ENCODE data around the gene MIP. TPM values are rescaled to one million over a fixed set of nuclear protein-coding genes. Genes with fewer than 3 reads are reported as not detected.

Gene MIP
- not detected in 2 replicates for total RNA-seq

DNA sequence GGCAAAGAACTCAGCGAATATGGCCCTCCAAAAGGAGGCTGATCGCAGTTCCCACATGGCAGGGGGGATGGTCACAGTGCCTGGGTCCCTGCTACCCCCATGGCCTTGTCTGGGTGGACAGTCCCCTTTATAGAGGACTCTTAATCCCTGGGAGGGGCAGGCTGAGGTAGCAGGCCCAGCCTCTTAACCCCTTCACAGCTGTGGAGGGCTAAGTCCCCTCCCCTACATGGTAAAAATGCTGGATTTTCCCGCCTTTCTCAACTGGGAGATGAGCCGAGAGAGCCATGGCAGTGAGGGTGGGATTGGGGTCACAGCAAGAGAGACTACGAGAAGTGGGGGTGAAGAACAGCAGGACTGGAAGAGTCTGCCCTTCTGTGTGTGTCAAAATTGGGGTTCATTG is at the start of gene MIP:
TSS of gene MIP (minus strand) at position 101 of the 400 bp plus-strand sequence. CDS start at position 57, 44 bp downstream.

DNA sequence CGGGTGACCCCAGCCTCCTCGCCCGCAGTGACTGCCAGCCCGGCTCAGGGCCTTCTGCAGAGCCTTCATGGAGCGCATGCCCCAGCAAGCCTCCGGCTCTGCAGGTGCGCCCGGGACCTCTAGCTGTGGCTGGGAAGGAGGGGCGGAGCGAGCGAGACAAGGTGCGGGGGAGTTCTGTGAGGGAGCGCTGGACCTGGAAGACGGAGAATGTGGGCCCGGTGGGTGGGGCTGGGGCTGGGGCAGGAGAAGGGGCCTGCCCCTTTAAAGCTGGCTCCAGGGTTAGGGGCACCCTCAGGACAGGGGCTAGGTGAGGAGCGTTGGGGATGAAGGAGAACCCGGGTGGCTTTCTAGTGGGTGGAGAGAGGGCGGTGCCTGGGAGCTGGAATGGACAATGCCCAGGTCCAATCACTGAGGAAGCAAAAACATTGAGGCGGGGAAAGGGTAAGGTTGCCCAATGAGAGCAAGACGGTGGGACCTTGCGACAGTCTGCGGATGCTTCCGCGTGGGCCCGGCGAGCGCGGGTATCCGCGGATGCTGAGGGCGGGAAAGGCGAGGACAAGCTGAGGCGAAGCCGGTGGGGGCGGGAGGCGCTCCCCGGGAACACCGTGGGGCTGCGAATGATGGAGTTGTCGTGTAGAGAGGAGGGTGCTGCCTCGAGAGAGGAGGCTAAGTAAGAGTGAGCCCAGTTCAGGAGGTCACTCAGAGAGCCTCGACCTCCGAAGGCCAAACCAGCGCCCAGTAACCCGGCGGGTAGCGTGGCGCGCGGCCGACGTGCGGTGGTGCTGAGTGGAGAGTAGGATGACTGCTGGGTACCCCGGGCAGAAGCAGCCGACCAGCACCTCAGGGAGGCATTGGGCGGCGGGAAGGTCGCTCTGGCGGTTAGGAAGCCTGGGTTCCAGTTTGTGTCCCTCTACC is 33.8 kb upstream of the MIP start, which contains the start of gene GLS2:
TSS of gene GLS2 (minus strand) at position 121 of the 915 bp plus-strand sequence. CDS start at position 78, 43 bp downstream.

DNA sequence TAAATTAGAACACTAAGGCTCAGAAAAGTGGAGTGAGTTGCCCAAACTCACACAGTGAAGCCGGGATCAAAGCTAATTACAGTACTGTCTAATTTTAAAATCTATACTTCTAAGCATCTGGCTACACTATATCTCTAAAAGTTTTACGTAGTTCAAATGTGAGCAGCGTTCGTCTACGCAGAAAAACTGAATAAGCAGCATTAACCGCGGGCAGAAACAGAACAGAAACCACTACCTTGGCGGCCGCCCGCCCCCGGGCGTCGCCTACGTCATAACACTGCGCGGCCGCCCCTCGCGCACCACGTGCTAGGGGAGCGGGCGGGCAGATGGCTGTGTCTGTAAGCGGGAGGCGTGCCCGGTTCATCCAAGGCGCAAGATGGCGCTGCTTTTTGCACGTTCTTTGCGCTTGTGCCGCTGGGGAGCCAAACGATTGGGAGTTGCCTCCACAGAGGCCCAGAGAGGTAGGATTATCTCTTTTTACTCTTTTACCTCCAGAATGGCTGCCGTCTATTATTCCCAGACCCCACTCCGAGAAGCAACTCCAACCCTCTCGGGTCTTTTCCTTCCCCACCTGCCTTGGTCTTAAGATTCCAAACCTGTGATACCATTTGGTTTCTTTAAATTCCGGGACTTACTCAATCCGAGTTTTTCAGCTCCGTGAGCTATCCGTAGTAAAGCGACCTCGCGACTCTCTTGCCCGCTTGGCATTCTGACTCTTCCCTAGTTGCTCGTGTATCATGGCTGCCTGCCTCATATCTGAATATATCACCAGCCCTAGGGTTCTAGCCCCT is 14.0 kb upstream of the MIP start, which contains the start of gene SPRYD4:
TSS of gene SPRYD4 (plus strand) at position 363 of the 791 bp plus-strand sequence. CDS start at position 377, 14 bp downstream.

DNA sequence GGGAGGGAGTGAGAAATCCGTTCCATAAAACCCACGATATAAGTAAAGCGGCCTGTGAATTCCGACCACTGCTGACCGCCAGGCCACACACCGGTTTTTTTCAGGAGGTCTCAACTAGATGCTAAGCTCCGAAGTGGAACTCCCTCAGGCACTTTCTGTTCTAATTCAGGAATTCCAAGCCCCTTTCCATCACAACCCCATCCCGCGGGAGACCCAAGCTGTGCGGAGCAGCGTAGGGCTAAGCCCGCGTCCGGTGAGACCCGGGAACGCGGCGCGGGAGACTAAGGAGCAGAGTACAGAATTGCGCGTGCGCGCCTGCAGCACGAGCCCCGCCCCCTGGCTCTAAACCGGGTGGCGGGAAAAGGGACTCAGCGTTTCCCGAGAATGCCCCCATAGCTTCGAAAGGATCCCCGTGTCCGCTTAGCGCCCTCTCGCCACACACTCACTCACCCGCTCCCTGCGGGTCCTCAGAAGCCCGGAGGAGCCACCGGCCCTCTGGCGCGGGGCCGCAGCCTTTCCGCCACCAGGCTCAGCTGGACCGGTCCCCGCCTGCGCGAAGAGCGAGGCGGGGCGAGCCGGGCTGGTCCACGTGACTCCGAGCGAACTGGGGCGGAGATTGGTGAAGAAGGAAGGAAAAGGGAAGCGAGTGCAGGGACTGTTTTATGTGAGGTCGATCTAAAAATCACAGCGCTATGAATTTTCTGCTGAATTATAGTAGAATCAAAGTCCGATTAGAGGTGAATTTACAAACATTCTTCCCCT is 5.4 kb downstream of the MIP start, which contains the start of gene TIMELESS:
TSS of gene TIMELESS (minus strand) at position 567 of the 762 bp plus-strand sequence. CDS start 15,256 bp downstream, outside the sequence.

Other genes with a start within 250 kb of the MIP start
- gene RNF41, start 232.7 kb downstream of the MIP start, total RNA-seq = 121 and 157 TPM in 2 replicates
- 28.3 and 31.5 TPM in 2 replicates for gene NABP2, start 230.3 kb downstream of the MIP start, total RNA-seq
- not detected in 2 replicates for gene SLC39A5, start 224.6 kb downstream of the MIP start, total RNA-seq
- 9.3 and 13.0 TPM in 2 replicates for gene ANKRD52, start 196.3 kb downstream of the MIP start, total RNA-seq
- gene COQ10A, start 187.7 kb downstream of the MIP start, total RNA-seq = 9.1 and 13.2 TPM in 2 replicates
- 122 and 135 TPM in 2 replicates for gene CS, start 154.3 kb downstream of the MIP start, total RNA-seq
- gene CNPY2, start 138.7 kb downstream of the MIP start, total RNA-seq = 143 and 145 TPM in 2 replicates
- gene PAN2, start 120.7 kb downstream of the MIP start, total RNA-seq = 4.9 and 14.9 TPM in 2 replicates
- 0.32 TPM in 1 of 2 replicates, not detected in the other for gene IL23A, start 115.8 kb downstream of the MIP start, total RNA-seq
- 83.2 and 175 TPM in 2 replicates for gene STAT2, start 94.5 kb downstream of the MIP start, total RNA-seq
- gene APOF, start 91.8 kb downstream of the MIP start, total RNA-seq = not detected in 2 replicates
- gene TIMELESS, start 5.2 kb downstream of the MIP start, total RNA-seq = 10.7 and 17.3 TPM in 2 replicates
- 1.3 and 2.1 TPM in 2 replicates for gene SPRYD4, start 13.9 kb upstream of the MIP start, total RNA-seq
- gene GLS2, start 33.5 kb upstream of the MIP start, total RNA-seq = not detected in 2 replicates
- 11.7 and 20.7 TPM in 2 replicates for gene RBMS2, start 67.2 kb upstream of the MIP start, total RNA-seq
- 15.0 and 15.3 TPM in 2 replicates for gene BAZ2A, start 175.7 kb upstream of the MIP start, total RNA-seq
- gene ATP5F1B, start 191.3 kb upstream of the MIP start, total RNA-seq = 567 and 603 TPM in 2 replicates
- gene PTGES3, start 233.6 kb upstream of the MIP start, total RNA-seq = 86.4 and 116 TPM in 2 replicates

Measured in epithelial cell of umbilical artery (primary cell).